NCI-H2107 treated with DMSO at 0.1 percent for 48 hours (cell line): Measurements from ENCODE around the gene ALG6.

ENCODE experiments used
- DNase-seq: peaks from one replicate; lab custom pipeline; 2025; ENCODE audit not compliant: unreplicated experiment; lab: John Stamatoyannopoulos, UW

ALG6 gene

DNA sequence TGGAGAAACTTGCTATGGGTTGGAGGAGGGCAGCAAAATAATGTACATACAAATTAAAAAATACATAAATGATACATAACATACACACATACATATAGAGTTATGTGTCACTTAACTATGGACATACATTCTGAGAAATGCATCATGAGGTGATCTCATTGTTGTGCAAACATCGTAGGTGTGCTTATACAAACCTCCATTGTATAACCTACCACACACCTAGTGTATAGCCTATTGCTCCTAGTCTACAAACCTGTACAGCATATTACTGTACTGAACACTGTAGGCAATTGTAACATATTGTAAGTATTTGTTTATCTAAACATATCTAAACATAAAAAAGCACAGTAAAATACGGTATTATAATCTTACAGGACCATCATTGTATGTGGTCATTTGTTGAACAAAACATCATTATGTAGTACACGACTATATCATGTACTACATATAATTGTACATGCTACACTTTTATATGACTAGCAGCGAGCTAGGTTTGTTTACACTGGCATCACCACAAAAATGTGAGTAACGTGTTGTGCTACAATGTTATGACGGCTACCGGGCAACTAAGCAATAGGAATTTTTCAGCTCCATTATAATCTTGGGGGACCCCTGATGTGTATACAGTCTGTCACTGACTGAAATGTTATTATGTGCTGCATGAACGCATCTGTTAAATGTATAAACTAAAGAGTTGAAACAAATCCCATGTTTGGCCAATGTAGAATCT lies 120.1 kb downstream of the ALG6 start:
- no peak for DNase-seq
